ENCODE results near the gene HSD17B11. TPM values are rescaled to one million over a fixed set of nuclear protein-coding genes. Genes with fewer than 3 reads are reported as not detected.
A peak's percentile ranks its signal among the peaks of the same experiment; 100 is the strongest.

The HSD17B11 gene, protein sequence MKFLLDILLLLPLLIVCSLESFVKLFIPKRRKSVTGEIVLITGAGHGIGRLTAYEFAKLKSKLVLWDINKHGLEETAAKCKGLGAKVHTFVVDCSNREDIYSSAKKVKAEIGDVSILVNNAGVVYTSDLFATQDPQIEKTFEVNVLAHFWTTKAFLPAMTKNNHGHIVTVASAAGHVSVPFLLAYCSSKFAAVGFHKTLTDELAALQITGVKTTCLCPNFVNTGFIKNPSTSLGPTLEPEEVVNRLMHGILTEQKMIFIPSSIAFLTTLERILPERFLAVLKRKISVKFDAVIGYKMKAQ
- total RNA-seq (10 to 100 TPM; 20.0 to 53.5 (median 34.8) TPM), polyA plus RNA-seq (10 to 100 TPM; 31.1 to 43.7 TPM)

DNA sequence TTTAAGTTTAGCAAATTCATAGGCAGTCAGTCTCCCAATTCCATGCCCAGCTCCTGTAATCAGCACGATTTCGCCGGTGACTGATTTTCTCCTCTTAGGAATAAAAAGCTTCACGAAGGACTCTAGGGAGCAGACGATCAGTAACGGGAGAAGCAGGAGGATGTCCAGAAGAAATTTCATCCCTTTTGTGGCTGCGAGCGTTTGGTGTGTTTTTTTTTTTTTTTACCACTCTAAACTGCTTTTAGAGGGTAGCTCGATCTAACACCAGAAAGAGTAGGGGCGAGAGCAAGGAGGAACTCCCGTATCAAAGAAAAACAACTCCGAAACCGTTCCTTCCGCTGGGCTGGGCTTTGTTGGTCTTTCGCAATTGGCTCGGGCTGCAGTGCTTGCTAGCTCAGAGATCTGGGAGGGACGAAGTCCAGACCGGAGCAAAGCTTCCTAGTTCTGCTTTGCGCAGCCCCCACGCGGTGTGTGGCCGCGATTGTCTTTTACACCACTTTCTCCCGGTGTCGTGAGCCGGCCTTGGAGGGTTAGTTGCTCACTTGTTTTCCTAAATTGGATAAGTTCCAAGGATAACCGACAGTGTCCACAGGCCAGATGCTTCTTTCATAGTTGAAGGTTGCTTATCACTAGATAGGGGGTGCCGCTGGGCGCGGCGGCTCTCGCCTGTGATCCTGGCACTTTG, at the start of gene HSD17B11:
Gene HSD17B11 (minus strand): TSS at position 298 of the 685 bp plus-strand sequence. CDS start 118 bp downstream, at position 180.
- TF ChIP-seq, protein P1, sequence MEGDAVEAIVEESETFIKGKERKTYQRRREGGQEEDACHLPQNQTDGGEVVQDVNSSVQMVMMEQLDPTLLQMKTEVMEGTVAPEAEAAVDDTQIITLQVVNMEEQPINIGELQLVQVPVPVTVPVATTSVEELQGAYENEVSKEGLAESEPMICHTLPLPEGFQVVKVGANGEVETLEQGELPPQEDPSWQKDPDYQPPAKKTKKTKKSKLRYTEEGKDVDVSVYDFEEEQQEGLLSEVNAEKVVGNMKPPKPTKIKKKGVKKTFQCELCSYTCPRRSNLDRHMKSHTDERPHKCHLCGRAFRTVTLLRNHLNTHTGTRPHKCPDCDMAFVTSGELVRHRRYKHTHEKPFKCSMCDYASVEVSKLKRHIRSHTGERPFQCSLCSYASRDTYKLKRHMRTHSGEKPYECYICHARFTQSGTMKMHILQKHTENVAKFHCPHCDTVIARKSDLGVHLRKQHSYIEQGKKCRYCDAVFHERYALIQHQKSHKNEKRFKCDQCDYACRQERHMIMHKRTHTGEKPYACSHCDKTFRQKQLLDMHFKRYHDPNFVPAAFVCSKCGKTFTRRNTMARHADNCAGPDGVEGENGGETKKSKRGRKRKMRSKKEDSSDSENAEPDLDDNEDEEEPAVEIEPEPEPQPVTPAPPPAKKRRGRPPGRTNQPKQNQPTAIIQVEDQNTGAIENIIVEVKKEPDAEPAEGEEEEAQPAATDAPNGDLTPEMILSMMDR (IDR thresholded peaks at IDR 0.05), result no peak
- Histone ChIP-seq H3K27ac (peak within 1 kb of the TSS; percentile 43 to 89 (median 78)), H3K4me3 (peak within 1 kb of the TSS; percentile 35 to 59 (median 44)), H3K36me3 (no peaks in the 10 kb centered on the region), H3K4me1 (peaks cover 0 to 18% (median 4%) of the 10 kb centered on the region in 3 donors), H3K27me3 (no peaks in the 10 kb centered on the region), H3K9me3 (no peaks in the 10 kb centered on the region)
- peak; percentile 98 to 99 (median 99) for ATAC-seq
- peak; percentile 91 for FAIRE-seq
- WGBS, 2 donors, result 0 to 1% methylated on average over 32 of the region's 32 CpGs
- peak; percentile 82 to 94 (median 86) for DNase-seq
- intact Hi-C loops (cut with DNase I), result no loop called here

DNA sequence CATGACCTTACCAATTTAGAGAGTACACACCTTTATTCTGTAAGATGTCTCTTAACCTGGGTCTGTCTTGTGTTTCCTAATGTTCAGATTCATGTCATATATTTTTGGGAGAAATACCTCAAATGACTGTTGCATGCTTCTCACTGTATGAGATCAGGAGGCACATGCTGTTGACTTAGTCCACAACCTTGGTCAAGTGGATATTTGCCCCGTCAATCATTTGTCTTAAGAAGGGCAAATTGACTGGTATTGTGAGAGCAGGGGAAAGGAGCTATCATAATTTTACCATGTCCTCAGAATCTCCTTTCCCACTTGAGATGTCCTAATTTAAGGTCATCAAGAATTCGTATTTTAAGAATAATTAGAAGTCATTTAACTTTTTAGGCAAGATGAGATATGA, 42.4 kb upstream of the HSD17B11 start:
- FAIRE-seq (no peak), ATAC-seq (peak in 1 of 4 donors; percentile 45), DNase-seq (no peak)
- intact Hi-C loops (cut with DNase I), result no loop called here
- Histone ChIP-seq H3K27me3 (no peaks in the 10 kb centered on the region), H3K27ac (no peak overlapping the region), H3K4me3 (no peak overlapping the region), H3K4me1 (peaks cover 0 to 15% (median 9%) of the 10 kb centered on the region in 3 donors), H3K36me3 (peaks cover 0 to 6% (median 5%) of the 10 kb centered on the region in 3 donors), H3K9me3 (no peaks in the 10 kb centered on the region)
- 58 to 61% methylated on average over 2 of the region's 2 CpGs for WGBS, 2 donors
- TF ChIP-seq, protein P1 (IDR thresholded peaks at IDR 0.05), result no peak

DNA sequence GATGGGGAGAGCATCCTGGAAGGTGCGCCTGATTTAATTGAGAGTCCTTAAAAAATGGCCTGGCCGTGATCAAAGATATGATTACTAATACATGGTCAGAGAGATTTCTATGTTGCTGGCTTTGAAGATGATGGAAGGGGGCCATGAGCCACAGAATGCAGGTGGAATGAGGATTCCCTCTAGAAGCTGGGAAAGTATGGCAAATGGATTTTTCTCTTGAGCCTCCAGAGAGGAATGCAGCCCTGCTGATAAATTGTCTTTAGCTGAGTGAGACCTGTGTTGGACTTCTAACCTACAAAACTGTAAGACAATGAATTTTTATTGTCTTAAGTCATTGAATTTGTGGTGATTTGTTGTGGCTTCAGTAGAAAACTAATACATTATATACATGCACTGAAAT, 39.0 kb upstream of the HSD17B11 start:
- Histone ChIP-seq H3K27me3 (no peaks in the 10 kb centered on the region), H3K4me3 (no peak overlapping the region), H3K27ac (no peak overlapping the region), H3K36me3 (no peaks in the 10 kb centered on the region), H3K4me1 (peaks cover 22 to 35% (median 31%) of the 10 kb centered on the region in 3 donors), H3K9me3 (no peaks in the 10 kb centered on the region)
- WGBS, 2 donors, result 80 to 85% methylated on average over 2 of the region's 2 CpGs
- intact Hi-C loops (cut with DNase I), result no loop called here
- TF ChIP-seq, protein P1 (IDR thresholded peaks at IDR 0.05), result no peak
- no peak for FAIRE-seq
- no peak for DNase-seq
- no peak for ATAC-seq

DNA sequence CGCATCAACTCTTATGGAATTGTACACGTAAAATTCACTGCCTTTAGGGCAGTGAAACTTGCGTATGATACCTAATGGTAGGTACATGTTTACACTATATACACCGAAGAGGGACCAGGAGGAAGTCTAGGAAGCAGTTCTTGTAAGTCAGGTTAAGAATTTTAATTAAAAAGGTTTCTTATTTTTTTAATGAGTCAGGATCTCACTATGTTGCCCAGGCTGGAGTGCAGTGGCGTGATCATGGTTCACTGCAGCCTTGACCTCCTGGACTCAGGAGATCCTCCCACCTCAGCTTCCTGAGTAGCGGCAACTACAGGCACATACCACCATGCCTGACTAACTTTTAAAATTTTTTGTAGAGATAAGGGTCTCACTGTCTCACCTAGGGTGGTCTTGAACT, 38.0 kb upstream of the HSD17B11 start:
- DNase-seq (no peak), ATAC-seq (no peak), FAIRE-seq (no peak)
- H3K4me3 ChIP-seq, result no peak overlapping the region
- no peaks in the 10 kb centered on the region for H3K36me3 ChIP-seq
- intact Hi-C loops (cut with DNase I), result no loop called here
- H3K4me1 ChIP-seq, result peaks cover 28 to 43% (median 31%) of the 10 kb centered on the region in 3 donors
- H3K27me3 ChIP-seq, result no peaks in the 10 kb centered on the region
- no peaks in the 10 kb centered on the region for H3K9me3 ChIP-seq
- TF ChIP-seq, protein P1 (IDR thresholded peaks at IDR 0.05), result no peak
- no peak overlapping the region for H3K27ac ChIP-seq
- 95 to 99% methylated on average over 6 of the region's 6 CpGs for WGBS, 2 donors
